ENCODE results near the gene SMPD1. TPM values are rescaled to one million over a fixed set of nuclear protein-coding genes. Genes with fewer than 3 reads are reported as not detected.
A peak's percentile ranks its signal among the peaks of the same experiment; 100 is the strongest.

Gene SMPD1
- total and polyA plus RNA-seq, 9 of the 15 experiments (the other 6 are each of a cell fraction or from before 2014, with no cell fraction given): 0.90 to 9.9 (median 5.2) TPM

GRCh38 chr11:6419009-6419631 lies 28.8 kb downstream of the SMPD1 start, which contains the start of gene APBB1 (continued):
- TF ChIP-seq ZHX1 (conservative IDR thresholded peaks at IDR 0.05; ENCODE audit: low read length) (no peak), STAT5A (IDR thresholded peaks at IDR 0.05; ENCODE audit: borderline replicate concordance, low read length) (no peak), ZNF639 (CRISPR knock-in tag; conservative IDR thresholded peaks at IDR 0.05 in 1 of 2, IDR thresholded peaks at IDR 0.05 in 1 of 2) (peak in 1 of 2 experiments; percentile 38; a peak in 1 of 4 replicates), ZFP30 (CRISPR knock-in tag; IDR thresholded peaks at IDR 0.05; ENCODE audit: borderline replicate concordance) (no peak), ZSCAN32 (CRISPR knock-in tag; IDR thresholded peaks at IDR 0.05) (no peak), KDM1A (IDR thresholded peaks at IDR 0.05) (no peak), FOXP4 (CRISPR knock-in tag; IDR thresholded peaks at IDR 0.05; ENCODE audit: borderline replicate concordance) (no peak), ZNF232 (CRISPR knock-in tag; IDR thresholded peaks at IDR 0.05) (no peak), PPARD (CRISPR knock-in tag; IDR thresholded peaks at IDR 0.05) (no peak), ZNF239 (CRISPR knock-in tag; IDR thresholded peaks at IDR 0.05) (no peak), ZBED1 (IDR thresholded peaks at IDR 0.05) (no peak), ZNF263 (CRISPR knock-in tag; IDR thresholded peaks at IDR 0.05; ENCODE audit: borderline replicate concordance) (no peak), WHSC1 (IDR thresholded peaks at IDR 0.05; ENCODE audit: low read length) (no peak), SAFB (IDR thresholded peaks at IDR 0.05; ENCODE audit: borderline replicate concordance, low read depth, low read length) (peak; percentile 90), EWSR1 (IDR thresholded peaks at IDR 0.05; ENCODE audit: borderline replicate concordance, low read depth, partially characterized antibody) (no peak), COPS2 (conservative IDR thresholded peaks at IDR 0.05) (no peak), ZNF253 (CRISPR knock-in tag; conservative IDR thresholded peaks at IDR 0.05) (no peak), HDAC1 (IDR thresholded peaks at IDR 0.05) (no peak; a peak in 1 of 4 replicates), KAT2B (IDR thresholded peaks at IDR 0.05; ENCODE audit: low read depth, low read length) (no peak), FIP1L1 (IDR thresholded peaks at IDR 0.05; ENCODE audit: low read depth, low read length, poor library complexity, severe bottlenecking) (no peak)

Measured in K562 (cell line).